Esophagus squamous epithelium (tissue), 5 donors: Measurements from ENCODE around the gene MYL5. TPM values are rescaled to one million over a fixed set of nuclear protein-coding genes. Genes with fewer than 3 reads are reported as not detected.
"Not testable (repeated sequence)": the region's sequence is repeated elsewhere in the genome, so short reads cannot be mapped to it uniquely, and the experiment has no call there.

Source experiments
- DNase-seq: peaks from one replicate; lab custom pipeline; 2025; lab: John Stamatoyannopoulos, UW
- H3K27ac ChIP-seq, 4 donors: fragments of 200-600 bp; sonication (generic); one replicate each; pipeline ENCODE4 v1.5.1; 2016 to 2019; ENCODE audit warnings: mild to moderate bottlenecking in 1 of 4
- H3K27me3 ChIP-seq, 4 donors: fragments of 200-600 bp; sonication (generic); 1 replicate in 3 of 4; 2 replicates in 1 of 4; pipeline versions ENCODE4 v1.5.1 to v1.6.0; 2017 to 2021; ENCODE audit warnings: antibody characterized with exemption in 1 of 4
- H3K36me3 ChIP-seq, 3 donors: fragments of 200-600 bp; sonication (generic); one replicate each; pipeline ENCODE4 v1.5.1; 2016 to 2019
- H3K4me1 ChIP-seq, 3 donors: fragments of 200-600 bp; sonication (generic); one replicate each; pipeline ENCODE4 v1.5.1; 2017 to 2019
- H3K4me3 ChIP-seq, 4 donors: fragments of 200-600 bp; sonication (generic); 1 replicate in 3 of 4; 2 replicates in 1 of 4; pipeline ENCODE4 v1.5.1; 2016 to 2019; ENCODE audit warnings: mild to moderate bottlenecking in 2 of 4, moderate library complexity in 1 of 4
- H3K9me3 ChIP-seq, 3 donors: fragments of 200-600 bp; sonication (generic); one replicate each; pipeline ENCODE4 v1.5.1; 2016 to 2019
- POLR2A ChIP-seq, 4 donors: fragments of 450-650 bp; IDR thresholded peaks; one replicate each; pipeline ENCODE4 v1.6.1; 2017; ENCODE audit warnings: antibody characterized with exemption in 4 of 4, mild to moderate bottlenecking in 4 of 4, moderate library complexity in 3 of 4
- WGBS, 2 donors: methylation state at CpG; one replicate each; pipeline ENCODE4 v1.1.5; 2018; 5-methylcytosine and 5-hydroxymethylcytosine counted together
- intact Hi-C: fragments of 100-400 bp; cut with DNase I; formaldehyde crosslinking; loops from one replicate; pipeline ENCODE4 v1.15.0; 2022
- total RNA-seq, 4 donors: library from RNA; depleted of rRNA; stranded (reverse); fragments of >200 nt; gene quantifications; one replicate each; pipeline ENCODE4 v1.1.0, GENCODE V29; 2016
- TF ChIP-seq, protein P1 (sequence below), 6 experiments: fragments of 450-650 bp in 4 of 6; fragments of 200-600 bp in 2 of 6; sonication (generic) in 2 of 6; IDR thresholded peaks; one replicate each; pipeline ENCODE4 v1.5.1; 2016 to 2019; ENCODE audit warnings: antibody characterized with exemption in 6 of 6, mild to moderate bottlenecking in 4 of 6, moderate library complexity in 4 of 6
- donor health status: DM: yes; HTN: yes; CAD: no.

The MYL5 gene
- total RNA-seq, 4 donors from 2014 or later, result 7.2 to 19.5 (median 12.8) TPM

- WGBS, 2 donors, result 81 to 83% methylated on average over 10 to 24 of the region's 32 CpGs
- TF ChIP-seq, protein P1, sequence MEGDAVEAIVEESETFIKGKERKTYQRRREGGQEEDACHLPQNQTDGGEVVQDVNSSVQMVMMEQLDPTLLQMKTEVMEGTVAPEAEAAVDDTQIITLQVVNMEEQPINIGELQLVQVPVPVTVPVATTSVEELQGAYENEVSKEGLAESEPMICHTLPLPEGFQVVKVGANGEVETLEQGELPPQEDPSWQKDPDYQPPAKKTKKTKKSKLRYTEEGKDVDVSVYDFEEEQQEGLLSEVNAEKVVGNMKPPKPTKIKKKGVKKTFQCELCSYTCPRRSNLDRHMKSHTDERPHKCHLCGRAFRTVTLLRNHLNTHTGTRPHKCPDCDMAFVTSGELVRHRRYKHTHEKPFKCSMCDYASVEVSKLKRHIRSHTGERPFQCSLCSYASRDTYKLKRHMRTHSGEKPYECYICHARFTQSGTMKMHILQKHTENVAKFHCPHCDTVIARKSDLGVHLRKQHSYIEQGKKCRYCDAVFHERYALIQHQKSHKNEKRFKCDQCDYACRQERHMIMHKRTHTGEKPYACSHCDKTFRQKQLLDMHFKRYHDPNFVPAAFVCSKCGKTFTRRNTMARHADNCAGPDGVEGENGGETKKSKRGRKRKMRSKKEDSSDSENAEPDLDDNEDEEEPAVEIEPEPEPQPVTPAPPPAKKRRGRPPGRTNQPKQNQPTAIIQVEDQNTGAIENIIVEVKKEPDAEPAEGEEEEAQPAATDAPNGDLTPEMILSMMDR (IDR thresholded peaks at IDR 0.05), result no peak
- no peak for TF ChIP-seq POLR2A (IDR thresholded peaks at IDR 0.05)
- peaks cover 0 to 13% (median 0%) of the 10 kb centered on the region in 3 donors for H3K9me3 ChIP-seq
- intact Hi-C loops, result no loop called here
- H3K4me3 ChIP-seq, result no peak overlapping the region
- no peak overlapping the region for H3K27ac ChIP-seq
- peaks cover 0 to 46% (median 0%) of the 10 kb centered on the region in 4 donors for H3K27me3 ChIP-seq
- no peaks in the 10 kb centered on the region for H3K4me1 ChIP-seq
- H3K36me3 ChIP-seq, result no peaks in the 10 kb centered on the region
- no peak for DNase-seq
These were observed 36.6 kb upstream of the MYL5 start for GRCh38 chr4:637536-638280.

GRCh38 chr4:642366-642765 is 32.0 kb upstream of the MYL5 start:
- DNase-seq, H3K4me1 ChIP-seq, H3K27ac ChIP-seq, H3K36me3 ChIP-seq, intact Hi-C loops, H3K4me3 ChIP-seq: not testable (repeated sequence)
- WGBS, 2 donors, result 74 to 83% methylated on average over 6 of the region's 6 CpGs
- peaks cover 0 to 38% (median 0%) of the 10 kb centered on the region in 4 donors for H3K27me3 ChIP-seq
- peaks cover 0 to 13% (median 0%) of the 10 kb centered on the region in 3 donors for H3K9me3 ChIP-seq

DNA sequence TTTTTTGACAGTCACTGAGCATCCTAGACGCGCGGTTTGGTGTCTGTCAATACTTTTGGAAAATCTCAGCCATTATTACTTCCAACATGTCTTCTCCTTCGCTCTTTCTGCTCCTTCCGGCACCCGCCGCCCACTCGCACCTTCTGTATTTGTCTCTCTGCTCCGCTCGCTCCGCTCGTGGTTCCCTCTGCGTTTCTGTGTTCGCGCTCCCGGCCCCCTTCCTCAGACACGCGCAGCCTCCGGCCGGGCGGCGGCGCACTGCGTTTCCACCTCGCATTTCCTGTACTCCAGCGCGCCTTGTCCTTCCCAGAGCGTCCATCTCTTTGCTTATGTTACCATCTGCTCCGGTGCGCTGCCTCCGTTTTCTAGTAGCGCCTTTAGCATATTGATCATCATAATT is 27.9 kb upstream of the MYL5 start:
- Histone ChIP-seq H3K27ac (no peak overlapping the region), H3K27me3 (peaks cover 0 to 59% (median 2%) of the 10 kb centered on the region in 4 donors), H3K4me1 (peaks cover 0 to 7% (median 0%) of the 10 kb centered on the region in 3 donors), H3K4me3 (peak overlapping the region in 1 of 4 donors; percentile 35), H3K9me3 (peaks cover 0 to 10% (median 0%) of the 10 kb centered on the region in 3 donors), H3K36me3 (no peaks in the 10 kb centered on the region)
- no peak for TF ChIP-seq POLR2A (IDR thresholded peaks at IDR 0.05)
- TF ChIP-seq, protein P1 (IDR thresholded peaks at IDR 0.05), result no peak
- intact Hi-C loops, result no loop called here
- no peak for DNase-seq
- 47 to 80% methylated on average over 32 of the region's 32 CpGs for WGBS, 2 donors

DNA sequence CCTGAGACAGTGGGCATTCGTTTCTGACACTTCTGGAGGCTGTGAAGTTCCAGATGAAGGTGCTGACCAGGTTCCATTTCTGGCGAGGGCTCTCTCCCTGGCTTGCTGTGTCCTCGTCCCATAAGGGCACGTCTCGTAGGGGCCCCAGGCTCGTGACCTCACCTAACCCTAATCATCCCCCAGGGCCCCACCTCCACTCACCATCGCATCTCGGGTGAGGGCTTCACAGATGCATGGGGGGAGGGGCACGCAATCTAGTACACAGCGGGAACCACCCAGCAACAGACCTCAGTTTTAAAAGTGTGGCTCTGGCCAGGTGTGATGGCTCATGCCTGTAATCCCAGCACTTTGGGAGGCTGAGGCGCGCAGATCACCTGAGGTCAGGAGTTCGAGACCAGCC is 26.9 kb upstream of the MYL5 start:
- Histone ChIP-seq H3K27ac (no peak overlapping the region), H3K4me1 (peaks cover 0 to 11% (median 0%) of the 10 kb centered on the region in 3 donors), H3K9me3 (no peaks in the 10 kb centered on the region), H3K36me3 (no peaks in the 10 kb centered on the region), H3K4me3 (no peak overlapping the region), H3K27me3 (peaks cover 0 to 63% (median 2%) of the 10 kb centered on the region in 4 donors)
- intact Hi-C loops, result no loop called here
- no peak for DNase-seq
- no peak for TF ChIP-seq POLR2A (IDR thresholded peaks at IDR 0.05)
- TF ChIP-seq, protein P1 (IDR thresholded peaks at IDR 0.05), result no peak
- 58 to 71% methylated on average over 3 to 4 of the region's 13 CpGs for WGBS, 2 donors

DNA sequence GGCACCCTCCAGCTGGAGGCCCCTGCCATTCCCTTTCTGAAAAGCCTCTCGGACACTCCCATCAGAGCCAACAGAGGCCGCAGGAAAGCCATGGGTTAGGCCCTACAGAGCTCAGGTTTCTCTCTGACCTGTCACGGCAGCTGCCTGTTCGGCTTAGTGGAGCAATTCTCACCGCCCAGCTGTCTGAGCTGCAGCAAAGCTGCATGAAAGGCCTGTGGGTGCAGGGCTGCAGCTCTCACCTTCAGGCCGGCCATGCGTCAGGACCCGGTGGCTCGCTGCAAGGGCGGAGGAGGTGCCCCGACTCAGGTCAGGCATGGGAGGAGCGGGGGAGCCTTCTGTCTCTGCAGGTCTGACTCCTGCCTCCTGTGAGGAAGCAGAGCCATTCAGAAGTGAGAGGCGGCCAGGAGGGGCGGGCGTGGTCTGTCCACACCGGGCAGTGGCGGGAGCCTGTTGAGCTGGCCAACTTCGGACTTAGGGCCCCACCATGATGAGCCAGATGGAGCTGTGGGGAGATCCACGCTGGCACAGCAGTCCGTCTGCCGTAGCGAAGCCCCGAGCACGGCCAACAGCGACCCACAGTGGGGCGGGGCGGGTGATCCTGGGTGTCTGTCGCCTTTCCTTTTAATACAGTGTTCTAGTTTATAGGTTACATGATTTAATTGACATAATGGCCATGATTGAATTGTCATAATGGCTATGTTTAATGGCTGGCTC is 25.6 kb upstream of the MYL5 start:
- TF ChIP-seq, protein P1 (IDR thresholded peaks at IDR 0.05), result no peak
- H3K9me3 ChIP-seq, result no peaks in the 10 kb centered on the region
- 60 to 79% methylated on average over 1 to 13 of the region's 28 CpGs for WGBS, 2 donors
- no peak for DNase-seq
- no peaks in the 10 kb centered on the region for H3K36me3 ChIP-seq
- H3K27me3 ChIP-seq, result peaks cover 0 to 75% (median 2%) of the 10 kb centered on the region in 4 donors
- no peak overlapping the region for H3K4me3 ChIP-seq
- H3K27ac ChIP-seq, result no peak overlapping the region
- intact Hi-C loops, result no loop called here
- H3K4me1 ChIP-seq, result peaks cover 0 to 11% (median 0%) of the 10 kb centered on the region in 3 donors
